Hematopoietic multipotent progenitor cell (in vitro differentiated cells): Measurements from ENCODE around the gene NPAS3. TPM values are rescaled to one million over a fixed set of nuclear protein-coding genes. Genes with fewer than 3 reads are reported as not detected.

Experiments
- DNase-seq, 3 donors: peaks; one replicate each; pipeline ENCODE4 v3.0.0-alpha.2; 2011 to 2015; ENCODE audit warnings: low read depth in 2 of 3, low spot score in 2 of 3
- total RNA-seq: library from RNA; depleted of rRNA; stranded (reverse); fragments of >200 nt; gene quantifications from one replicate; pipeline ENCODE4 v1.2.3, GENCODE V29; 2012

The NPAS3 gene
- total RNA-seq, 1 donor, result 0.27 TPM

- no peak for DNase-seq
These were observed 819.9 kb downstream of the NPAS3 start for GRCh38 chr14:33758547-33758946.

- no peak for DNase-seq
These were observed 823.6 kb downstream of the NPAS3 start for GRCh38 chr14:33762161-33762851.

- DNase-seq, result peak in 2 of 3 donors; percentile 17 to 51
These were observed 826.4 kb downstream of the NPAS3 start for GRCh38 chr14:33764876-33765650.

- DNase-seq, result no peak
These were observed 829.1 kb downstream of the NPAS3 start for GRCh38 chr14:33767586-33768457.

DNA sequence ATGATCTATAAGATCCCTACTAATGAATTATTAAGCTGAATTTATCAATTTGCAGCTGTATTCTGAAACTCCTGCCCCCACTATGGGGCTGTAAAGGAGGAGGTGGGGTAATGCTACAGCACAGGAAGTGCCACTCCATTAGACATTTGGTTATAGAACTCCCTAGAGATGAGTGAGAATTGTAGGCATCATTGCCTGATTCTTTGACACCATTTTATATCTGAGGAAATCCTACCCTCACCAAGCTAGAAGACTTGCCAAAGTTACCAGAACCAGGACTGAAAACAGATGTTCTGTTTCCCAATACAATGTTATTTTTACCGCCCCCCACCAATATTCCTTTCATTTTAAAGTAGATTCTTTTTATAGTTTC, 829.8 kb downstream of the NPAS3 start:
- DNase-seq, result no peak

- no peak for DNase-seq
These were observed 834.7 kb downstream of the NPAS3 start for GRCh38 chr14:33773205-33774030.

DNA sequence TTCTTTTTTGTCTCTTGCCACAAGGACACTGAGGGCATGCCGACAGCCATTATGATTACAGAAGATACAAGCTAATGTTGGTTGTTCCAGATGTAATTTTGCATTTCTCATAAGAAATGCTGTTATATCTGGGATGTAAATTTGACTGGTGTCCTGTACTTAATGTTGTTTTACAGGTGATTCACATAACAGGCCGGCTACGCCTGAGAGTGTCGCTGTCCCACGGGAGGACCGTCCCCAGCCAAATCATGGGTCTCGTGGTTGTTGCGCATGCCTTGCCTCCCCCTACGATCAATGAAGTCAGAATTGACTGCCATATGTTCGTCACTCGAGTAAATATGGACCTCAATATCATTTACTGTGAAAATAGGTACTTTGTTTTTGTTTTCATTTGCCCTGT, 835.5 kb downstream of the NPAS3 start:
- DNase-seq, result no peak

DNA sequence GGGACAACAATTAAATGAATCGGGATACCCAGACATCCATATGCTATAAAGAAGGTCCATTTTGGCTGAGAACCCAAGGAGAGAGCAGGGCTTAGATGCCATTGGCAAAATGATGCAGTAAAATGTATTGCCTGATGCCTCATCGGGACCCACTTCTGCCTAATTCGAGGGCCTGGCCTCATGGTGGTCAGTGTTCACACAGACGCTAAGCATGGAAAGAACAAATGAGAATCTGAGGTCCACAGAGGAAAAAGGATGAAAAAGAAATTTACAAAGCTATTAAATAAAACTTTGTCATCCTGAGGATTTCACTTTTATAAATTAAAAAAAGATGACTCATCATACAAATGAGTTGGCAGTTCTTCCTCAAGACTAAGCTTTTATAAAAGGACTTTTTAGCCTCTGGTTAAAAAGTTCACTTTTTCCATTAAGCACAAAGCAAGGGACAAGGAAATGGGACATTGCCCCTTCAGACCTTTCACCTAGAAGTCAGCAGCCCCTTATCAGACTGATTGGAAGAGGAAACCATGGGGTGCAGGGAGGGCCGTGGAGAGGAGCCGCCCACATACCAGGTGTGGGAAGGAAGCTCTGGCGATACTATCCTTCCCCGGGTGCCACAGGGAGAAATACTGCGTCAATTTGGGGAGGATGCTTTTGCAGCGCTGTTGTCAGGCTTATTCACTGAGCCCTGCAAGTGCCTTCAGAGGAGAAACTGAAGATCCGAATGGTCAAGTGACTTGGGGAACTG, 836.2 kb downstream of the NPAS3 start:
- peak in 1 of 3 donors; percentile 48 for DNase-seq

GRCh38 chr14:33776871-33777270, 838.2 kb downstream of the NPAS3 start:
- no peak for DNase-seq

DNA sequence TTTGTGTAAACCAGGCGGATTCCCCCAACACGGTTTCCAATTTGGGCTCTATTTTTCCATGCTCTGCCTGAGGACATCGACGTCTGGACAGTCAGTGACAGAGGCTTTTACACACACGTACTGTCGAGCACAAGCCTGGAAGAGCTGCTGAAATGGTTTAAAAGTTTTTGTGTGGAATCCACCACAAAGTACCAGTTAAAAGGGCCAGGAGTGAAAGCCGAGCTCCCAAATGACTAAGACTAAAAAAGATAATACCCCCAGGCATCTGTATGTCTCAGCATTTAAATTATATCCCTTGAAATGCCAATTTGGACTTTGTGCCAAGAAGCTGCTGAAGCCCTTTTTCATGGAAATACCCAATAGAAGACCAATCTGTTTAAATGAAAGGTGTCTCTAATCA, 839.0 kb downstream of the NPAS3 start:
- DNase-seq, result no peak

- DNase-seq, result no peak
These were observed 841.4 kb downstream of the NPAS3 start for GRCh38 chr14:33780035-33780434.

- DNase-seq, result no peak
These were observed 842.6 kb downstream of the NPAS3 start for GRCh38 chr14:33781236-33781635.

- DNase-seq, result no peak
These were observed 844.2 kb downstream of the NPAS3 start for GRCh38 chr14:33782923-33783322.

DNA sequence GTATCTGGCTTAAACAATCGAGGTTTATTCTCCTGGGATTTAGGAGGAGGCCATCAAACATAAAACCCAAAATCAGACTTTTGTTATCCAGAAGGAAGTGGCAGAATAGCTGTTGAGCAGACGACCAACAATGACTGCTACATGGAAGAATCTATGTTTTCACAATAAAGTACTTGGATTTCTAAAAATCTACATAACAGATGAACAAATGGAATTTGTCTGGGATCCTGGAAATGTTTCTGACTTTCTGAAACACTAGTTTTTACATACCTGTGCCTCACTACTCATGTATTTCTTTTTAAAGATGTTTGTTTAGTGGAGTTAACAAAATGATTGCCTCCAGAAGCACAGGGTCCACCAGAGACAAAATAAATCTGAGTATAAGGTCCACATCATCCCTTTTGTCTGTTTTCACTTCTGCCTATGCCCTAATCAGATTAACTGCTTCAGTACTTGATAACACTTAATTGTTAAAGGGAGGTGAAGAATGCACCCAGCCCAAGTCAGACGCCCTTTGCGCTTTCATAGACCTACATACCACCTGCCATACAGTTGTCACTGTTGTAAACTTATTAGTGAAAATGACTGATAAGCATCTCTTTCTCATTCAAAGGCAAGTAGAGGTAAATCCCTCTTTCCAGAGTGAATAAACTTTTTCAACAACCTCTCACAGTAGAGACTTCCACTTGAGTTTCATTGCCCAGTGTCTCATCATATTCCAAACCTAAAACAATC, 847.6 kb downstream of the NPAS3 start:
- DNase-seq, result no peak

- no peak for DNase-seq
These were observed 849.5 kb downstream of the NPAS3 start for GRCh38 chr14:33788161-33788560.

GRCh38 chr14:33790996-33791395, 852.3 kb downstream of the NPAS3 start:
- no peak for DNase-seq

- no peak for DNase-seq
These were observed 853.5 kb downstream of the NPAS3 start for GRCh38 chr14:33792009-33792719.

GRCh38 chr14:33792720-33793368, 854.2 kb downstream of the NPAS3 start:
- DNase-seq, result peak; percentile 18 to 74 (median 61)
